CD4-positive, alpha-beta T cell treated with Interleukin-6 for 4 hours (primary cell): ENCODE data around the gene CTNNA3.
"Not testable (repeated sequence)": the region's sequence is repeated elsewhere in the genome, so short reads cannot be mapped to it uniquely, and the experiment has no call there.

Experiments used
- DNase-seq: peaks from one replicate; pipeline ENCODE4 v3.0.0-alpha.2; 2020; ENCODE audit warnings: mixed read lengths

The CTNNA3 gene

DNA sequence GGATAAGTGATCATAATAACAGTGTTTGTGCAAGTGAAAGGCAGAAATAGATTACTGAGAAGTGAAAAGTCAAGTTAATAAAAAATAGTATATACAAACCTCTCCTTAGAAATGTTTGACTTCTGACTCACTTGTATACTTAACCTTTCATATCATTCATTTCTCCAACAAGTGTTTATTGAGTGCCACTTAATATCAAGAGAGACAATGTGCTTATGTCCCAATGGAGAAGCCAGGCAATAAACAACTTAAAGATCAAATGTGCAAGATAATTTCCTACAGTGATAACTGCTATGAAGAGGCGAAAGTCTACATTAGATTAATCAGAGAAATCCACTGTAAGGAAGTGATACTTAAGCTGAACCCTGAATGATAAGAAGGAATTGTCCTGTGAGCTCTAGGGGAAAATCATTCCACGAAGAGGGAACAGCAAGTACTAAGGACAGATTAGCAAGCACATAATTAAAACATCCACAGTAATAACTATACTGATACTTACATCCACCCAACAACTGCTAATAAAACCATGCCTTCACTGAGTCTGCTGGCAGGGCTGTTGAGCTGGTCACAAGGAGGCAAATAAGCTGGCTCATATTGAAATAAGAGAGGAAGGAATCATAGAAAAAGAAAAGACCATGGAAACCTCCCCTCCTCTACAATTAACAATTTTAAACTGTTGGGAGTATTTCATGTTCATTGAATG, 203.5 kb downstream of the CTNNA3 start:
- no peak for DNase-seq

DNA sequence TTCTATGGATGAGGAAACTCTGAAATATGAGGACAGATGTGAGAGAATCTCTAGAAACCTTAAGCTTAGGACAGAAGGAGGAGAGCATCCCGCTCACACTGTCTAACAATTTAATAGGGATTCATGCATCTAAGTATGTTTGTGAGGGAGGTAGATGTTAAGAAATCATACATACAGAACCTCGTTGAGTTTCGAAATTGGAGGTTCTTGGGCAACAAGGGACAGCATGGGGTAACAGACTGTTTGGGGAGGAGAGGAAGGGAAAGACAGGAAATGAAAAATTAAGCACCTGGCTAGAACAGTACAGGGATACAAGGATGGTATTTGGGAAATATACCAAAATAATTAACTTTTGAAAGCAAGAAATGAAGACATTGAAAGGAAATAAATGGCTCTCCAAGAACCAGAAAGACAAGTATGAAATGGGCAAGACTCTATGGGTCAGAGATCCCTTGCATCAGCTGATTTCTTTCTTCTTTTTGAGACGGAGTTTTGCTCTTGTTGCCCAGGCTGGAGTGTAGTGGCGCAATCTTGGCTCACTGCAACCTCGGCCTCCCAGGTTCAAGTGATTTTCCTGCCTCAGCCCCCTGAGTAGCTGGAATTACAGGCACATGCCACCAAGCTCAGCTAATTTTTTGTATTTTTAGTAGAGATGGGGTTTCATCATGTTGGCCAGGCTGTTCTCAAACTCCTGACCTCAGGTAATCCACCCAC, 207.9 kb downstream of the CTNNA3 start:
- DNase-seq, result no peak

DNA sequence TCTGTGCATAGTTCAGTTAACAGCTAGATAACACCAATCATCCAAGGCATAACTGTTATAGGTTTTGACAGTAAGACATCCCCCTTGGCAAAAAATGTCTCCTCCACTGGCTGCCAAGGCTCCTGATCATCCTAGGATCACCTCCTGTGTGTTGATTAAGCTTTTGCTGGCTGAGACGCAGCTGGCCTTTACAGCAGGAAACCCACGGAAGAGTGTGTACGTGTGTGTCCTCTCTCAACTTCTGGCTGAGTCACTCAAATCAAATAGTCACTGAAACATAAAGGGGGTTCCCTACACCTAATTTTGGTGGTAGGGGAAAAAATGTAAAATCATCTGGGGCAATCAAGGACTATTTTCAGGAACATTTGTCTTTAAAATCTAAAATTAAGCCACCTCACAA, 208.8 kb downstream of the CTNNA3 start:
- no peak for DNase-seq

DNA sequence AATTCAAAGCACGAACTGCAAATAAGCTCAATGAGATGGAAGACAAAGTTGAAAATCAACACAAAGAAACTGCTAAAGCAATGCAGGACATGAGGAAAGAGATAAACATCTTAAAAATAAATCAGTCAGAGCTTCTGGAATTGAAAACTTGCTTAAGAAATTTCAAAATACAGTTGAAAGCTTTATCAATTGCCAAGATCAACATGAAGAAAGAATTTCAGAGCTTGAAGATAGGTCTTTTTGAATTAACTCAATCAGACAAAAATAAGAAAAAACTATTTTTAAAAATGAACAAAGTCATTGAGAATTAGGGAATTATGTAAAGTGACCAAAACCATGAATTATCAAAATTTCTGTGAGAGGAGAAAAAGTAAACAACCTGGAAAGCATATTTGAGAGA, 218.1 kb downstream of the CTNNA3 start:
- no peak for DNase-seq

DNA sequence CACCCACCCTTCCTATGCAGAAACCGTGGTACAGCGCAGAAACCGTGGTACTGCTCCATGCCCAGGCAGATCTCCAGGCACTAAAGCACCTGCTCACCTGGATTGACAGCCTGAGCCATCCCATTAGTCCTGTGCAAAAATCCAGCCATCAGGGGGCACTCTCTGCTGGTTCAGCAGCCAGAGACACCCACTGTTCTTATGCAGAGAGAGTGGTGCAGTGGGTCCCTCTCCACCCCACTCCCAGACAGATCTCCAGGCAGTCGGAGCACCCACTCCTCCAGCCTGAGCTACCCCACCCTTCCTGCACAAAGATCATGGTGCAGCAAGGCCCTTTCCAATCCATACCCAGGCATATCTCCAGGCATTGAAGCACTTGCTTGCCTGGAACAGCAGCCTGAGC, 219.8 kb downstream of the CTNNA3 start:
- no peak for DNase-seq

DNA sequence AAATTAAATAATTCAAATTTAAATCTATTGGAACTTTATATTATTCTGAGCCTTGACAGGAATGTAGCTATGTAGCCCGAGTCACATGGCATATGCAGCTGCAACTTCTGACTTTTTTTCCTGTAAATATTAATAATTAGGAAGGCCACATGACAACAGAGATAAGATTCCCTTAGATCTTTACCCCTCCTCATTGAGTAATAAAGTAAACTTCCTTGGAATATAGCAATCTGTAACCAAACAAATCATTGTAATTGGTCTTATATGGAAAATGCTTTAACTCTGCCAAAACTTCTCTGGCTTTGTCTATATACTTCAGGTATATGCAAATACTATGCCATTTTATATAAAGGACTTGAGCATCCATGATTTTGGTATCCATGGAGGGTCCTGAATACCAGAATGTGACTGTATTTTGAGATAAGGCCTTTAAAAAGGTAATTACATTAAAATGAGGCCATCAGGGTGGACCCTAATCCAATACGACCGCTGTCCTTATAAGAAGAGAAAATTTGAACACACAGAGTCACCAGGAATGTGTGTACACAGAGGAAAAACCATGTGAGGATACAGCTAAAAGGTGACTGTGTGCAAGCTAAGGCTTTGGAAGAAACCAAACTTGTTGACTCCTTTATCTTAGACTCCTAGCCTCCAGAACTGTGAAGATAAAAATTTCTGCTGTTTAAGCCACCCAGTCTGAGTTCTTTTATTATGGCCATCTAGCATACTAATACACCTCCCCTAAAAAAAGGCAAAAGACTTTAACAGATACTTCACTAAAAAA, 222.0 kb downstream of the CTNNA3 start:
- DNase-seq, result no peak

DNA sequence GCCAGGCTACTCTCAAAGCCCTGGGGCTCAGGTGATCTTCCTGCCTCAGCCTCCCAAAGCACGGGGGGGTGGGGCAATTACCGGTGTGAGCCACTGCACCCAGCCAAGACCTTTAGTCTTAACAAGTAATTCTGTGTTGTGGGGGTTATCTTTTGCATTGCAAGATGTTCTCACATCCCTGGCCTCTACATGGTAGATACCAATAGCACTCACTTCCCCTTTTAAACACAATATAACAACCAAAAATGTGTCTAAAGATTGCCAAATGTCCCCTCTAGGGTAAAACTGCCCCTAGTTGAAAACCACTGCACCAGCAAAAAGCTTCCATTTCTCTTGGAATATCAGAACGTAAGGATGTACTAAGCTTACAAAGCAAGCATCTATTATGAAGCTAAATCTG, 225.0 kb downstream of the CTNNA3 start:
- DNase-seq, result no peak

DNA sequence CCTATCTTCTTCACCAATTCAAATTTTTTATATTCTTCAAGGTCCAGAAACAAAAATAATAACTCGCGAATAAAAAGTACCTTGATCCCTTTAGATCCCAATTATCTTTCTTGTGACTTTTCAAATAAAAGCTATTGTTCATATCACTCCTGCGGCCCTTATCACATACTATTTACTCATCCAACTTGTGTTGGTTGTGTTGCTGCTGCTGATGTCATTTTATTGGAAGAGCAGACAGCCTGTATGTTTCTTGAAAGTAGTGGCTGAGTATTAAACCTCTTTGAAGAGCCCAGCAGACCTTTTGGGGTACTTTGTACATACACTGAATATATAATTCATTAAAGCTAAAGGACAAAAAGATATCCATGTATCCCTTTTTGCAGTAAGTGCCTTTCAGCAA, 231.7 kb downstream of the CTNNA3 start:
- DNase-seq, result no peak

DNA sequence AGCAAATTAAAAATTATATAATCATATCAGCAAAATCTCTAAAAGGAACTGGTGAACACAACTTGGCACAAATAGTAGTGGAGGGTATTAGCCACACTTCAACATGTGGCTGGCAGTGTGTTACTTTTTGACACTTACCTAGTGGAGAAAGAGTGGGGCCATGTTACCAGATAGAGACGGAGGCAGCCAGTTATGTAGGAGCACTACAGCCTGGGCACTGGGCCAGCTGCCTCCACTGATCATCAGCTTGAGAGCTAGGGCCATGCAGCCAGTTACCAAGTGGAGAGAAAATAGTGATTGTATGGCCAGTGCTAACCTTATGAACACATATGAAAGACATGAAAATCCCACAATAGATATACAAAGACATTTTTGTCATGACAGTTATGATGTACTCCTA, 243.1 kb downstream of the CTNNA3 start:
- DNase-seq, result no peak

DNA sequence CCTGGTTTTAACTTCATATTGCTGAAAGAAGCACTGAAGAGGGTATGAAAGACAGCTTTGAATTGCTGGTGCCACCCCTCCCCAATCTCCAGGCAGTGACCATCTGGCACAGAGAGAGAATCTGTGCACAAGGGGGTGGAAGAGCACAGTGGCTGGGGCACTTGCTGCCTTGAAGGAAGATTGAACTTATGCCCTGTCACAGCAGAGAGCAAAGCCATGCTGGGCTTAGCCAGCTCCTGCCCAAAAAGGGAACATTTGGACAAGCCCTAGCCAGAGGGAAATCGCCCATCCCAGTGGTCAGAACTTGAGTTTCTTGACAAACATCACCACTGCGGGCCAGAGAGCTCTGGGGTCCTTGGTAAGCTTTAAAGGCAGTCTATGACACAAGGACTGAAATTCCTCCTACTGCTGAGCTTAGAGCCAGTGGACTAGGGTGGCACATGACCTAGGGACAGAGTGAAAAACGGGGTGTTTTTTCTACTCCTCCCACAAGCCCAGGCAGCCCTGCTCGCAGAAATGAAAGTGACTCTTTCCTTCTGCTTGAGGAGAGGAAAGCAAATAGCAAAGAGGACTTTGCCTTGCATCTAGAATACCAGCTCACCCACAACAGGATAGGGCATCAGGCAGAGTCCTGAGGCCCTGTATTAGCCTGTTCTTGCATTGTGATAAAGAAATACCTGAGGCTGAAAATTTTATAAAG, 257.2 kb downstream of the CTNNA3 start:
- no peak for DNase-seq

DNA sequence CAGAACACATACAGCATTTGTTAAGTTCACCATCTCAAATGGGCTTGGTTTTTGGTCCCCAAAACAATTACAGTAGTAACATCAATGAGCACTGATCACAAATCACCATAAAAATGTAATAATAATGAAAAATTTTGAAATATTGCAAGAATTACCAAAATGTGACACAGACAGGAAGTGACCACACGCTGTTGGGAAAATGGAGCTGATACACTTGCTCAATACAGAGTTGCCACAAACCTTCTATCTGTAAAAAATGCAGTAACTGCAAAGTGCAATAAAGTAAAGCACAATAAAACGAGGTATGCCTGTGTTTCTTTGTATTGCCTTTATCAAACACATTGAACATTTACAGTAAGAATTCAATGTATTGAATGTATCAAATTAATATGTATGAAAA, 262.7 kb downstream of the CTNNA3 start:
- DNase-seq, result no peak

DNA sequence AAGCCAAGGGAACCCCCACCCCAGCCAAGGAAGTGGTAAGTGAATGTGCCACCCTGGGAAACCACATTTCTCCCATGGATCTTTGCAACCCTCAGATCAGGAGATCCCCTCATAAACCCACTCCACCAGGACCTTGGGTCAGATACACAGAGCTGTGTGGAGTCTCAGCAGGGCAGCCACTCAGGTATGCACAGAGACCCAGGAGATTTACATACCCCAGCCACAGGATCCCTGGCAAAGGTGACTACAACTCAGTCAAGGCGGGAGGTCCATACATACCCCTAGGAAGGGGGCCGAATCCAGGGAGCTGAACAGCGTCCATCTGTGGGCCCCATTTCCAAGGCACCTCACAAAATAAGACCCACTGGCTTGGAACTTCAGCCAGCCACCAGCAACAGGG, 293.4 kb downstream of the CTNNA3 start:
- no peak for DNase-seq

DNA sequence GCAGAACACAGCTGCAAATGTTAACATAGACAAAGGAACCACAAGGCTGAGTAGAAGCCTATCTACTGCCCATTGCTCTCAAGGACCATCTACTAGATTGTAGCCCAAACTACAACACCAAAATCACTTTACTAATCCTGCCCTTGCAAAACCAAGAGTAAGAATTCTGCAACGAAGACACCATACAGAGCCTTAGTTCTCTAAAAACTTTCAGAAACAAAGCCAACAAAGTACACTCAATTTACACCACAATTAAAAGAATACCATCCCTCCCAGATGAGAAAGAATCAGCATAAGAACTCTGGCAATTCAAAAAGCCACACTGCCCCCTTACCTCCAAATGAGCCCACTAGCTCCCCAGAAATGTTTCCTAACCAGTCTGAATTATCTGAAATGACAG, 294.3 kb downstream of the CTNNA3 start:
- DNase-seq, result no peak

DNA sequence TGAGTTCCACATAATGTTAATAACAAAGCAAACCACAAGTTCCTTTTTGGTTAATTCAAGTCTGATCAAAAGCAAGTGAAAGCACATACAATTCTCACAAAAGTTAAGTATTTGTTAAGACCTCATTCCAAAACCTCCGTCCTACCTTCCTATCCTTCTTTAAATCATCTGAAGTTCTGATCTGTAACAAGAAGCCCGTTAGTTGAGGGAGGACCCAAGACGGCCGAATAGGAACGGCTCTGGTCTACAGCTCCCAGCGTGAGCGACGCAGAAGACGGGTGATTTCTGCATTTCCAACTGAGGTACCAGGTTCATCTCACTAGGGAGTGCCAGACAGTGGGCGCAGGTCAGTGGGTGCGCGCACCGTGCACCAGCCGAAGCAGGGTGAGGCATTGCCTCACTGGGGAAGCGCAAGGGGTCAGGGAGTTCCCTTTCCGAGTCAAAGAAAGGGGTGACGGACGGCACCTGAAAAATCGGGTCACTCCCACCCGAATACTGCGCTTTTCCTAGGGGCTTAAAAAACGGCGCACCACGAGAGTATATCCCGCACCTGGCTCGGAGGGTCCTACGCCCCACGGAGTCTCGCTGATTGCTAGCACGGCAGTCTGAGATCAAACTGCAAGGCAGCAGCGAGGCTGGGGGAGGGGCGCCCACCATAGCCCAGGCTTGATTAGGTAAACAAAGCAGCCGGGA, 309.0 kb downstream of the CTNNA3 start:
- not testable (repeated sequence) for DNase-seq

DNA sequence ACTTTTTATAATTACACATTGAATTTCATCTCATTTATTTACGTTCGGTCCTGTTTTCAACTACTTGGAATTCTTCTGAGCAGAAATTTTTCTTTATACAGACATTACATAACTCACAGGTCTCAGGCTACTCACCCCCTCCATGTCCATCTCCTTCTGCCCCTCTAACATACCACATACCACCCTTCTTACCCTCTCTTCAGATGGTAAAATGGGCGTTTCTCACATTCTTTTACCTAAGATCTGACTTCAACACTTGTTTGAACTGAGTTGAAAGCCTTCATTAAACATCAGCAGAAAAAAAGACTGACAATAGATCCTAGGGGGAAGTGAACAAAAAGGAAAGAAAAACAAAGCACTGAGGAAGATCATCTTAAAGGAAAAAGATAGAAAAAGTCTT, 309.7 kb downstream of the CTNNA3 start:
- DNase-seq, result no peak

DNA sequence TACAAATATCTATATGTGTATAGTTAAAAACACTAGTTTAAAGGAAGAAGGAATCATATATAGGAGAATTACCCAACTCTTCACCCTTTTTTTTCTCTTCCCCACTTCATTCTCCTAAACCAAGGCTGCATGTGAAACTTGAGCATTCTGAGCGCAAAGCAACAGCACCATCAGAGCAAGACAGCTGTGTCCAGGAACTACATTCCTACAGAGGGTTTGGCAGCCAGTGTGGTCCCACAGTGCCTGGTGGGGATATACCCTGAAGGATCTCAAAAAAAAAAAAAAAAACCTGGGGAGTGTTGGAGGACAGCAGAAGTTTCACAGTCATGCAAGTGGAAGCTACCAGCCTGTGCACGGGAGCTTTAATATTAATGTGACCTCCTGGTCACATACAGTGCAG, 310.4 kb downstream of the CTNNA3 start:
- DNase-seq, result no peak

DNA sequence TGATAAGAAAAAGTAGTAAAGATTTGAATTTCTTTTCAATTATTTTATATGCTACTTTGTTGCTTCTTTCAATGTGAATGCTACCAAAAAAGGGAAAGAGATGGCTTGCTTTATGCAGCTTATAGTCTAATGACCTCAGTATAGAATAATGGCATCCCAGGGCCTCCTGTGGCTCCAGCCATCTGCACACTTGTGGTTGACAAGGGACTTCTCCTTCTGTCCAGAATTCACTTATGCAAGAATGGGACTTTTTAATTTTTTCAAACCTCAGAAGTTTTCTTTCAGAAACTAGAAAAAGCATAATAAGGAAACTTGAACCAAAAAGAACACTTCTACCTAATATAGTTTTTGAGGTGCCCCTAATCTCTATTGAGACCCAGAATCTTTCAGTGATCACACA, 310.9 kb downstream of the CTNNA3 start:
- no peak for DNase-seq

DNA sequence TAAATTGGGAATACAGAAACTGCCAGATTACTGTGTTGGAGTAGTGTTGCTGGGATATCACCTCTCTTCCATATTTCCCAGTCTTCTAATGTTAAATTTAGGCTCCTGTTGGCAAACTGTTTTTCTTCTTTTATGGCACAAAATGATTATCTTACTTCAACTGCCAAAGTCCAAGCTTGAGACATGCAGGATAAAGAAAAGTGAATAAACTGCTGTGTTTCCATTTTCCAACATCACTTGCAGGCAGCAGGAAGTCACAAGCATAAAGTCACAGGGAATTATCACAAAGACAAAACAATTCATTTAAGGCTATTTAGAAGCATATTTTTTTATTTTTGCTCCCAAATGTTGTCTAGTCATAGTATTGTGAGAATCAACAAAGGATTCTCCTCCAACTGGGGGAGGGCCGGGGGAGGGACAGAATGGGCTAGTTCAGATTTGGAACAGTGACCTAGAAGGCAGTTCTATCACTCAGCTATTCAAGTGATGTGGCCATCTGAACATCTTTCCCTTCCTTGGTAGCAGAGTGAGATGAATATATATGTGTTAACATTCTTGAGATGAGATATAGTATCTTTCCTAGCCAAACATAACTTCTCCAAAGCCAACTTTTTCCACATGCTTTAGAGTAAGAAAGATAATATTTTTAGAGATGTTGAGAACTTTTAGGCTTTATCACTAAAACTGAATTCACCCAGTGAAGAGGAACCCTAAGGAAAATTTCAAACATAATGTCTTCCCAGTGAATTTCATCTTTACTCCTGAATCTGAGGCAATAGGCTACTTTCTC, 364.7 kb downstream of the CTNNA3 start:
- no peak for DNase-seq

DNA sequence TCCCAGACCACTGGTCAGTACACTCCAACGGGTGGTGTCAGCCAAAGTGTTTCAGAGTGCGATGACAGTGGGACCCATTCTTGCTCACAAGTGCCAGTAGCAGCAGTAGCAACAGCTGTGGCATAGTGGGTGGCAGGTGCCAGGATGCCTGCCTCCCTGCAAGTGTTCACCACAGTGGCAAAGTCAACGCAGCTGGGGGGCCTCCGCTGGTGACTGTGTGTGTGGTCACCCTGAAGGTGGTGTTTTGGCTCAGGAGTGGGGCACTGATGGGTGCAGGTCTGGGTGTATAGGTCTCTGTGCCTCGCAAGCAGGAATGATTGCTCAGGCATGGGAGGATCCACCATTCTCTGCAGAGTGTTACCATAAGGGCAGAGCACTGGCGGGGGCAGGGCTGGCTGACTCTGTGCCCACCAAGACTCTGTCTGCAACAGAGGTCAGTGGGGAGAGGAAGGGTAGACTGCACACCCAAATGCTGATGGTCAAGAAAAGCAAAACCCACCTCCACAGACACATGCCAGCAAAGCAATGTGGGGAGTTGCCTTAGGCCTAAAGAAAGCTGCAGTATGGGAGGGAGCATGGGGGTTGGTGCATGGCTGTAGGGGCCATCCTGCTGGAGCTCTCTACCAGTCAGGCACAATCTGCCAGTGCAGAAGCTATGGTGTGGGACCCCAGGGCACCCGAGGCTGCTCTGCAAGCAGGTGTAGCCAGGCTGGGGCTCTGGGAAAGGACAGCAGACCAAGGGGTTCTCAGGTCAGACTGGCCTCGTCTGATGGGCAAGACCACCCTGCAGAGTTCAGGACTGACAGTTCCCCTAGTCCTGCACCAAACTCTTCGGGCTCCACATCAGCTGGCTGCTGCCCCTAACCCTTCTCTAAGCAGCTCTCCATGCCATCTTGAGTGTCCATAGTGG, 368.1 kb downstream of the CTNNA3 start:
- DNase-seq, result no peak

DNA sequence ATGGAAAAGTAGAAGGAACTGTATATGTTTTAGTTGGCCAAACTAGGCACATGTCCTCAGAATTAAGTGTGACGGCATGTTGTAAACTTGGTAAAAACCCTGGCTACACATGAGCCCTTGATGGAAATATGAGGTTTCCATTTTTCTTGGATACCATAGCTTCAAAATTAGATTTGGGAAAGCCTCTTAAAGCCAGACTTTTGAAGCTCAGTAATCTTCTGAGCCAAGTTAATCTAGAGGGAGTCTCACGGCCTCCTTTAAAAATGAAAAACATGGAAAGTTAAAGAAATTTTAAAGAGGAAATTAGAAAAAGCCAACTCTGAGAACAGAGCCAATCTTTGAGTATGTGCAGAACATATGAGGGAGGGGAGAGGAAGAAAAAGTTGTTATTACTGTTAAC, 376.0 kb downstream of the CTNNA3 start:
- no peak for DNase-seq

DNA sequence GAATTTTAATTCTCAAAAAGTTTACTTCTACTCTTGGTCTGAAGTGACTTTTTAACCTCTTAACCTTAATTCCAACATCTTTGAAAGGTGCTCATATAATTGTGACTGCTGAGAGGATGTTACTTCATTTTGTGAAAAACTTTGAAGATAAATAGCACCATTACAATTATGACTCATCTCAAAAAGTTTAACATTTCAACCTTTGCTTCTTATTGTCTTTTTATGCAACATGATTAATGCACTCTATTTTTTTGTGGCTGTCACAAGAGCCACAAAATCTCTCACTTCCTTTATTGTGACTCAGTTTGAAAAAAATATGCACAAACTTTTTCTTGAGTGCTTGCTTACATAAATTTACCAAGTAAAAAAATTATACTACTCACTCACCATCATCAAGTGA, 387.1 kb downstream of the CTNNA3 start:
- no peak for DNase-seq
